HEK293T (cell line): ENCODE measurements around the gene MLLT10.

Experiments
- BHLHE40 ChIP-seq: fragments of 450-650 bp; IDR thresholded peaks from 2 replicates; pipeline ENCODE4 v1.6.1; 2016; ENCODE audit warnings: mild to moderate bottlenecking, moderate library complexity, borderline replicate concordance
- ELF4 ChIP-seq: fragments of 450-650 bp; IDR thresholded peaks from 2 replicates; pipeline ENCODE4 v1.6.1; 2017; ENCODE audit warnings: antibody characterized with exemption
- FOXA1 ChIP-seq: fragments of 450-650 bp; IDR thresholded peaks from 2 replicates; pipeline ENCODE4 v1.6.1; 2016; ENCODE audit warnings: mild to moderate bottlenecking
- HDGF ChIP-seq: fragments of 450-650 bp; IDR thresholded peaks from 2 replicates; pipeline ENCODE4 v1.6.1; 2017; ENCODE audit warnings: antibody characterized with exemption, borderline replicate concordance
- L3MBTL2 ChIP-seq: fragments of 450-650 bp; conservative IDR thresholded peaks from 2 replicates; pipeline ENCODE4 v1.6.1; 2016; ENCODE audit warnings: mild to moderate bottlenecking
- PKNOX1 ChIP-seq: fragments of 450-650 bp; IDR thresholded peaks from 2 replicates; pipeline ENCODE4 v1.6.1; 2016
- SUZ12 ChIP-seq: fragments of 450-650 bp; IDR thresholded peaks from 2 replicates; pipeline ENCODE4 v1.6.1; 2016; ENCODE audit warnings: mild to moderate bottlenecking
- TARDBP ChIP-seq: fragments of 450-650 bp; IDR thresholded peaks from 2 replicates; pipeline ENCODE4 v1.6.1; 2016
- ZNF384 ChIP-seq: fragments of 450-650 bp; IDR thresholded peaks from 2 replicates; pipeline ENCODE4 v1.6.1; 2016

GRCh38 chr10:21681156-21681555, 147.1 kb downstream of the MLLT10 start:
- TF ChIP-seq ZNF384 (no peak), SUZ12 (no peak), BHLHE40 (no peak), L3MBTL2 (no peak), HDGF (no peak), ELF4 (no peak), PKNOX1 (no peak), FOXA1 (no peak), TARDBP (no peak)
